Fibroblast of lung (primary cell): ENCODE results near the gene NR1D2.

Source experiments
- EZH2 ChIP-seq: IDR thresholded peaks from 2 replicates; pipeline ENCODE4 v1.5.1; 2012; ENCODE audit warnings: low read length, control low read depth, mild to moderate bottlenecking; ENCODE audit errors: missing control alignments
- TF ChIP-seq, protein P1 (sequence below), 2 donors: IDR thresholded peaks in 1 of 2; conservative IDR thresholded peaks in 1 of 2; 1 replicate in 1 of 2; 2 replicates in 1 of 2; pipeline ENCODE4 v1.5.1; 2011 to 2012; ENCODE audit warnings: low read length in 2 of 2, control low read depth in 1 of 2, inconsistent platforms in 1 of 2, low read depth in 1 of 2, mild to moderate bottlenecking in 1 of 2

DNA sequence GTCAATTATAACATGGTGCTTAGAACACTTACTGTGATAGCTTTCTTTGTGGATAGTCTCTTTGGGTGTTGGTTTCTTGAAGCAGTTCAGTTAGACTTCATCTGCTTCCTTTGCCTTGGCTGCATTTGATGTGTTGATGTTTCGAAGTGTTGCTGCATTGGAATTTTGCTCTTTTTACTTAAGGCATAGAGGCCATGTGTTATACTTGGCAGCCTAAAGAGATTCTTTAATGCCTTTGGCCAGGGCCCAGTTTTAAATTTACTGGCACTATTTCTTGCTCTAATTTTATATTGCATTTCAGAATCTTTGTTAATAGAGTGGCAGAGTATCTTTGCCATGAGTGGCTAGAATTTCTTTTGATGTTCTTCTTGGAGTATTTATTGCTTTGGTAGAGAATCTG lies 21.2 kb downstream of the NR1D2 start:
- TF ChIP-seq, protein P1, sequence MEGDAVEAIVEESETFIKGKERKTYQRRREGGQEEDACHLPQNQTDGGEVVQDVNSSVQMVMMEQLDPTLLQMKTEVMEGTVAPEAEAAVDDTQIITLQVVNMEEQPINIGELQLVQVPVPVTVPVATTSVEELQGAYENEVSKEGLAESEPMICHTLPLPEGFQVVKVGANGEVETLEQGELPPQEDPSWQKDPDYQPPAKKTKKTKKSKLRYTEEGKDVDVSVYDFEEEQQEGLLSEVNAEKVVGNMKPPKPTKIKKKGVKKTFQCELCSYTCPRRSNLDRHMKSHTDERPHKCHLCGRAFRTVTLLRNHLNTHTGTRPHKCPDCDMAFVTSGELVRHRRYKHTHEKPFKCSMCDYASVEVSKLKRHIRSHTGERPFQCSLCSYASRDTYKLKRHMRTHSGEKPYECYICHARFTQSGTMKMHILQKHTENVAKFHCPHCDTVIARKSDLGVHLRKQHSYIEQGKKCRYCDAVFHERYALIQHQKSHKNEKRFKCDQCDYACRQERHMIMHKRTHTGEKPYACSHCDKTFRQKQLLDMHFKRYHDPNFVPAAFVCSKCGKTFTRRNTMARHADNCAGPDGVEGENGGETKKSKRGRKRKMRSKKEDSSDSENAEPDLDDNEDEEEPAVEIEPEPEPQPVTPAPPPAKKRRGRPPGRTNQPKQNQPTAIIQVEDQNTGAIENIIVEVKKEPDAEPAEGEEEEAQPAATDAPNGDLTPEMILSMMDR (conservative IDR thresholded peaks at IDR 0.05 in 1 of 2, IDR thresholded peaks at IDR 0.05 in 1 of 2; ENCODE audit: low read depth in 1 of 2, low read length in 2 of 2) = no peak
- no peak for TF ChIP-seq EZH2
